K562 (cell line): Measurements from ENCODE around the gene TMEM245. TPM values are rescaled to one million over a fixed set of nuclear protein-coding genes. Genes with fewer than 3 reads are reported as not detected.
"Not testable (repeated sequence)": the region's sequence is repeated elsewhere in the genome, so short reads cannot be mapped to it uniquely, and the experiment has no call there.

Source experiments
- ATAC-seq: fragments of 200-7000 bp; cut with Tn5 transposase; 3 replicates; pipeline ENCODE4 v1.9.1; 2020; ENCODE audit warnings: moderate library complexity
- BruUV-seq: library from RNA; stranded (reverse); fragments of 400-500 nt; replicated peaks from 2 replicates; lab custom pipeline; 2021; lab: Mats Ljungman, UMichigan
- CTCF ChIA-PET: fragments of 300-600 bp; formaldehyde crosslinking; extraction: SDS; loops from one replicate; lab custom pipeline; 2021; ENCODE audit warnings: low intra/inter-chr PET ratio; lab: Yijun Ruan, JAX
- POLR2A ChIA-PET: fragments of 300-600, 350-650 bp; sonication (Branson Sonifier 250); formaldehyde crosslinking; extraction: SDS; loops from one replicate; lab custom pipeline; 2021; ENCODE audit warnings: antibody characterized with exemption, inconsistent platforms; lab: Yijun Ruan, JAX
- DNase-seq, 4 experiments: peaks; one replicate each; pipeline versions ENCODE4 v3.0.0 to v3.0.0-alpha.2; 2011 to 2018; ENCODE audit warnings: low spot score in 3 of 4, mixed read lengths in 3 of 4; ENCODE audit errors: extremely low read depth in 1 of 4
- FAIRE-seq: peaks from 2 replicates; lab custom pipeline; 2011; peaks lifted over from hg19 to GRCh38; lab: Jason Lieb, UNC
- H2AFZ ChIP-seq: 2 replicates; pipeline ENCODE4 v1.6.0; 2011; ENCODE audit warnings: low read depth, low read length, control low read depth, inconsistent platforms
- H3K27ac ChIP-seq: fragments of 200-600 bp; 3 replicates; pipeline ENCODE4 v1.8.0; 2011; ENCODE audit warnings: low read depth, mild to moderate bottlenecking, control low read depth, inconsistent platforms, low read length, moderate library complexity, mixed read lengths; ENCODE audit errors: extremely low read depth
- H3K27me3 ChIP-seq, 2 experiments: fragments of 300-600 bp in 1 of 2; 2 replicates in 1 of 2; 3 replicates in 1 of 2; pipeline versions ENCODE4 v1.6.0 to v1.8.0; 2011; ENCODE audit warnings: inconsistent platforms in 2 of 2, low read length in 2 of 2, mild to moderate bottlenecking in 1 of 2, mixed read lengths in 1 of 2, moderate library complexity in 1 of 2; ENCODE audit not compliant: control insufficient read depth in 2 of 2, insufficient read depth in 2 of 2
- H3K36me3 ChIP-seq: fragments of 300-600 bp; 3 replicates; pipeline ENCODE4 v1.8.0; 2011; ENCODE audit warnings: mild to moderate bottlenecking, low read length, inconsistent platforms; ENCODE audit not compliant: control insufficient read depth, insufficient read depth
- H3K4me1 ChIP-seq, 2 experiments: fragments of 200-600 bp in 1 of 2; replicated peaks in 1 of 2; 2 replicates in 1 of 2; 3 replicates in 1 of 2; pipeline versions ENCODE4 v1.5.1 to v1.8.0; 2011; ENCODE audit warnings: inconsistent platforms in 2 of 2, low read length in 2 of 2, mild to moderate bottlenecking in 1 of 2, mixed read lengths in 1 of 2, moderate library complexity in 1 of 2; ENCODE audit not compliant: control insufficient read depth in 2 of 2, insufficient read depth in 2 of 2
- H3K4me2 ChIP-seq: 2 replicates; pipeline ENCODE4 v1.6.1; 2011; ENCODE audit warnings: low read length, control low read depth, inconsistent platforms, mixed read lengths; ENCODE audit not compliant: insufficient read depth
- H3K4me3 ChIP-seq: fragments of 200-600 bp; sonication (generic), shearing (Covaris generic); 2 replicates; pipeline ENCODE4 v1.5.1; 2016; ENCODE audit warnings: control low read depth, inconsistent platforms
- H3K79me2 ChIP-seq: fragments of 200-600 bp; 3 replicates; pipeline ENCODE4 v1.8.0; 2011; ENCODE audit warnings: low read length, inconsistent platforms; ENCODE audit not compliant: control insufficient read depth, insufficient read depth
- H3K9ac ChIP-seq, 2 experiments: 2 replicates each; pipeline versions ENCODE4 v1.6.0 to v1.6.1; 2011; ENCODE audit warnings: low read depth in 2 of 2, low read length in 2 of 2, control low read depth in 1 of 2, inconsistent platforms in 1 of 2, mild to moderate bottlenecking in 1 of 2, mixed read lengths in 1 of 2; ENCODE audit not compliant: insufficient read depth in 1 of 2
- H3K9me1 ChIP-seq: one replicate; pipeline ENCODE4 v1.6.0; 2011; ENCODE audit warnings: inconsistent platforms, mild to moderate bottlenecking, low read length, moderate library complexity; ENCODE audit not compliant: control insufficient read depth, insufficient read depth
- H3K9me3 ChIP-seq: replicated peaks from 2 replicates; pipeline ENCODE4 v1.5.1; 2011; ENCODE audit warnings: low read depth, low read length, inconsistent platforms; ENCODE audit not compliant: control insufficient read depth, insufficient read depth
- H4K20me1 ChIP-seq: replicated peaks from 2 replicates; pipeline ENCODE4 v1.6.1; 2011; ENCODE audit warnings: low read length, inconsistent platforms, mixed read lengths; ENCODE audit not compliant: control insufficient read depth, insufficient read depth
- CEBPB ChIP-seq: fragments of 450-650 bp; IDR thresholded peaks from 2 replicates; pipeline ENCODE4 v1.6.1; 2016; ENCODE audit warnings: missing genetic modification characterization, missing compliant biosample characterization
- CEBPG ChIP-seq, 3 experiments: fragments of 200-800 bp in 1 of 3; sonication (Bioruptor generic) in 1 of 3; sonication (generic) in 1 of 3; formaldehyde crosslinking in 1 of 3; IDR thresholded peaks in 2 of 3; conservative IDR thresholded peaks in 1 of 3; 2 replicates each; pipeline versions ENCODE4 v1.6.1 to v1.8.0; 2016 to 2022; ENCODE audit warnings: missing compliant biosample characterization in 2 of 3, missing genetic modification characterization in 2 of 3, mild to moderate bottlenecking in 1 of 3, missing genetic modification reagents in 1 of 3
- SRF ChIP-seq, 2 experiments: fragments of 250-450, 450-650 bp in 1 of 2; sonication (Bioruptor Pico) in 1 of 2; sonication (generic) in 1 of 2; formaldehyde crosslinking; IDR thresholded peaks; 2 replicates each; pipeline versions ENCODE4 v1.5.0 to v1.5.1; 2020 to 2022; ENCODE audit warnings: mild to moderate bottlenecking in 1 of 2, missing genetic modification reagents in 1 of 2
- TEAD2 ChIP-seq: fragments of 450-650 bp; IDR thresholded peaks from 2 replicates; pipeline ENCODE4 v1.6.1; 2016; ENCODE audit warnings: missing genetic modification characterization, control low read depth, missing compliant biosample characterization
- WGBS: fragments of 100-300 bp; shearing (Covaris generic); methylation state at CpG from one replicate; pipeline ENCODE4 v1.1.6; 2016; ENCODE audit warnings: low coverage, mixed read lengths; ENCODE audit not compliant: insufficient coverage; ENCODE audit errors: missing lambda C conversion rate; 5-methylcytosine and 5-hydroxymethylcytosine counted together
- in situ Hi-C: fragments of 300-500 bp; cut with MboI; formaldehyde crosslinking; loops from 4 replicates; pipeline ENCODE4 v1.15.0; 2018; ENCODE audit warnings: inconsistent platforms, mixed read lengths
- intact Hi-C: fragments of 100-400 bp; cut with micrococcal nuclease; formaldehyde crosslinking; loops from 2 replicates; pipeline ENCODE4 v1.14.2; 2022
- polyA plus RNA-seq, 8 experiments: library from polyadenylated mRNA; depleted of rRNA in 4 of 8; stranded (reverse) in 5 of 8; unstranded in 3 of 8; fragments of >200 nt; fragmentation: Nextera tagmentation in 2 of 8; fragmentation: Illumina TruSeq in 1 of 8; extraction: Ambion mirVana in 2 of 8; extraction: Trizol in 1 of 8; gene quantifications; 2 replicates each; pipeline versions ENCODE4 v1.2.1 to v1.2.3, GENCODE V29; 2011 to 2014; ENCODE audit warnings: inconsistent platforms in 1 of 8, missing spikeins in 1 of 8
- total RNA-seq, 7 experiments: library from RNA; depleted of rRNA in 6 of 7; stranded (reverse); fragments of >200 nt in 6 of 7; fragmentation: Illumina TruSeq in 2 of 7; extraction: Trizol in 2 of 7; gene quantifications; 2 replicates each; pipeline versions ENCODE4 v1.2.1 to v1.2.3, GENCODE V29; 2011 to 2021; ENCODE audit warnings: low replicate concordance in 1 of 7
- TF ChIP-seq, protein P1 (sequence below): fragments of 250-450 bp; sonication (Bioruptor Pico); IDR thresholded peaks from 2 replicates; pipeline ENCODE4 v1.8.0; 2021; ENCODE audit warnings: borderline replicate concordance, mild to moderate bottlenecking, moderate library complexity; ENCODE audit not compliant: poor library complexity, severe bottlenecking

Gene TMEM245
- total and polyA plus RNA-seq, 9 of the 15 experiments (the other 6 are each of a cell fraction or from before 2014, with no cell fraction given), result 8.5 to 43.2 (median 24.3) TPM

DNA sequence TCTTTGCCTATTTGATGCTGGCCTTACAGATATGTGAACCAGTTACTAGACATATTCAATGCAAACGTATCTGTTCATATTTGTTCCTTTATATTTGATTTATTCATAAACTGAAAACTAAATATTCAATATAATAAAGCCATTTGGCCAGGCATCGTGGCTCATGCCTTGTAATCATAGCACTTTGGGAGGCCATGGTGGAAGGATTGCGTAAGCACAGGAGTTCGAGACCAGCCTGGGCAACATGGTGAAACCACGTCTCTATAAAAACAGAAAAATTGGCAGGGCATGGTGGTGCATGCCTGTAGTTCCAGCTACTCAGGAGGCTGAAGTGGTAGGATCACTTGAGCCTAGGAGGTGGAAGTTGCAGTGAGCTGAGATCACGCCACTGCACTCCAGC, 57.2 kb downstream of the TMEM245 start:
- no peak for FAIRE-seq
- Histone ChIP-seq H2AFZ (no peak overlapping the region), H3K4me3 (no peak overlapping the region), H3K9me1 (no peaks in the 10 kb centered on the region), H4K20me1 (no peaks in the 10 kb centered on the region), H3K79me2 (no peaks in the 10 kb centered on the region), H3K4me2 (no peak overlapping the region), H3K9me3 (no peaks in the 10 kb centered on the region), H3K9ac (no peak overlapping the region), H3K27me3 (no peaks in the 10 kb centered on the region), H3K36me3 (peaks cover 84% of the 10 kb centered on the region), H3K4me1 (no peaks in the 10 kb centered on the region), H3K27ac (no peak overlapping the region)
- TF ChIP-seq SRF (CRISPR knock-in tag; IDR thresholded peaks at IDR 0.05) (no peak), TEAD2 (tag) (no peak), CEBPB (peak; percentile 85), CEBPG (CRISPR knock-in tag; IDR thresholded peaks at IDR 0.05) (no peak), CEBPG (tag; conservative IDR thresholded peaks at IDR 0.05 in 1 of 2, IDR thresholded peaks at IDR 0.05 in 1 of 2) (peak; percentile 28 to 59; a peak in 2 of 4 replicates)
- in situ Hi-C loops (no loop called here), intact Hi-C loops (no loop called here)
- WGBS, result 93% methylated on average over 6 of the region's 6 CpGs
- CTCF ChIA-PET, result no interaction called here
- no TSS peak for BruUV-seq
- ATAC-seq, result no peak
- no peak for DNase-seq
- POLR2A ChIA-PET, result no interaction called here

DNA sequence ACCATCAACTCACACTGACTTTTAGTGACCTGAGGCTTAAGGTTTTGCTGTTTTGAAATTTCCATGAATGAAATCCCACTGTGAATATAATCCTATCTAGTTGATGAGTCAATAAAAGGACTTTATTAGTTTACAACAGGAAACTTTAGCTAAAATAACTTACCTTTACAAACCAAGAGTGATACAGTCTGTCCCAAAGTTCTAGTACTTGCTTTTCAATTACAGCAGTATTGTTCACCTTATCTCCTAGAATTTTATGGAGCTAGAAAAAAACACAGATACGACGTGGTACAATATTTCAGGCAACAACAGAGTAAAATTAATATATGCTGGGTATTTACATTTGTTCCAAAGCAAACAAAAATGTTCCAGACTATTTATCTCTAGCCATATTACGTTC, 59.6 kb downstream of the TMEM245 start:
- CTCF ChIA-PET, result no interaction called here
- intact Hi-C loops, result no loop called here
- no peak for FAIRE-seq

DNA sequence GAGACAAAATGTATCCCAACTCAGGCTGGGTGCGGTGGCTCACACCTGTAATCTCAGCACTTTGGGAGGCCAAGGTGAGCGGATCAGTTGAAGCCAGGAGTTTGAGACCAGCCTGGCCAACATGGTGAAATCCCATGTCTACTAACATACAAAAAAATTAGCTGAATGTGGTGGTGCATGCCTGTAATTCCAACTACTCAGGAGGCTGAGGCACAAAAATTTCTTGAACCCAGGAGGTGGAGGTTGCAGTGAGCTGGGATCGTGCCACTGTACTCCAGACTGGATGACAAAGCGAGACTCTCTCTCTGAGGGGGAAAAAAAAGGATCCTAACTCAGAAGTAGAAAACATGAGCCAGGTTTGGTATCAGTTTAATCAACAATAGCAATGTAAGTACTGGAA, 66.6 kb downstream of the TMEM245 start:
- FAIRE-seq, intact Hi-C loops: not testable (repeated sequence)

More for the DNA sequence above, 59.6 kb downstream of the TMEM245 start:
- no peaks in the 10 kb centered on the region for H3K9me3 ChIP-seq
- H3K27ac ChIP-seq, result no peak overlapping the region
- no peaks in the 10 kb centered on the region for H3K27me3 ChIP-seq
- no peaks in the 10 kb centered on the region for H3K4me1 ChIP-seq
- H4K20me1 ChIP-seq, result no peaks in the 10 kb centered on the region
- POLR2A ChIA-PET, result interaction anchor here (1.3 kb wide), 1 partner anchor 9 kb away, joined by 3 read pairs; no protein-coding TSS in a partner anchor
- H3K9ac ChIP-seq, result no peak overlapping the region
- H3K79me2 ChIP-seq, result no peaks in the 10 kb centered on the region
- in situ Hi-C loops, result no loop called here
- WGBS, result 94% methylated on average over 3 of the region's 3 CpGs
- no peaks in the 10 kb centered on the region for H3K9me1 ChIP-seq
- no peak overlapping the region for H2AFZ ChIP-seq
- DNase-seq (no peak), ATAC-seq (no peak)
- H3K36me3 ChIP-seq, result peaks cover 80% of the 10 kb centered on the region
- TF ChIP-seq, protein P1, sequence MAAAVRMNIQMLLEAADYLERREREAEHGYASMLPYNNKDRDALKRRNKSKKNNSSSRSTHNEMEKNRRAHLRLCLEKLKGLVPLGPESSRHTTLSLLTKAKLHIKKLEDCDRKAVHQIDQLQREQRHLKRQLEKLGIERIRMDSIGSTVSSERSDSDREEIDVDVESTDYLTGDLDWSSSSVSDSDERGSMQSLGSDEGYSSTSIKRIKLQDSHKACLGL (CRISPR knock-in tag), result no peak
- no TSS peak for BruUV-seq
- no peak overlapping the region for H3K4me3 ChIP-seq
- no peak overlapping the region for H3K4me2 ChIP-seq

More for the DNA sequence above, 66.6 kb downstream of the TMEM245 start:
- H3K4me3 ChIP-seq, DNase-seq, CTCF ChIA-PET, H3K27ac ChIP-seq, H3K9me1 ChIP-seq, H2AFZ ChIP-seq, POLR2A ChIA-PET, BruUV-seq, H3K9me3 ChIP-seq, H4K20me1 ChIP-seq, in situ Hi-C loops, H3K79me2 ChIP-seq, H3K4me2 ChIP-seq, ATAC-seq, H3K4me1 ChIP-seq, H3K27me3 ChIP-seq, H3K9ac ChIP-seq: not testable (repeated sequence)
- 96% methylated on average over 4 of the region's 4 CpGs for WGBS
- peaks cover 87% of the 10 kb centered on the region for H3K36me3 ChIP-seq
